Rectal smooth muscle tissue (tissue), 1 donor: ENCODE data around the gene SLC12A2.

Source experiments
- H3K27ac ChIP-seq: one replicate; pipeline ENCODE4 v1.7.0; 2013; ENCODE audit warnings: low read depth, low read length, inconsistent platforms
- H3K27me3 ChIP-seq: one replicate; pipeline ENCODE4 v1.7.0; 2013; ENCODE audit warnings: low read length; ENCODE audit not compliant: control insufficient read depth, insufficient read depth
- H3K36me3 ChIP-seq: one replicate; pipeline ENCODE4 v1.7.0; 2013; ENCODE audit warnings: low read length; ENCODE audit not compliant: control insufficient read depth, insufficient read depth
- H3K4me1 ChIP-seq: one replicate; pipeline ENCODE4 v1.7.0; 2013; ENCODE audit warnings: low read length; ENCODE audit not compliant: control insufficient read depth, insufficient read depth
- H3K4me3 ChIP-seq: one replicate; pipeline ENCODE4 v1.7.0; 2013; ENCODE audit warnings: low read length
- H3K9ac ChIP-seq: one replicate; pipeline ENCODE4 v1.7.0; 2013; ENCODE audit warnings: low read length

The SLC12A2 gene

GRCh38 chr5:128216860-128217531 lies 133.4 kb downstream of the SLC12A2 start:
- Histone ChIP-seq H3K9ac (no peak overlapping the region), H3K27me3 (no peaks in the 10 kb centered on the region), H3K4me1 (no peaks in the 10 kb centered on the region), H3K36me3 (no peaks in the 10 kb centered on the region), H3K27ac (no peak overlapping the region), H3K4me3 (no peak overlapping the region)

GRCh38 chr5:128220841-128221240 lies 137.3 kb downstream of the SLC12A2 start:
- H3K27me3 ChIP-seq, result no peaks in the 10 kb centered on the region
- H3K27ac ChIP-seq, result no peak overlapping the region
- H3K4me1 ChIP-seq, result no peaks in the 10 kb centered on the region
- no peak overlapping the region for H3K4me3 ChIP-seq
- H3K9ac ChIP-seq, result no peak overlapping the region
- no peaks in the 10 kb centered on the region for H3K36me3 ChIP-seq

- Histone ChIP-seq H3K4me1 (no peaks in the 10 kb centered on the region), H3K4me3 (no peak overlapping the region), H3K27ac (no peak overlapping the region), H3K27me3 (no peaks in the 10 kb centered on the region), H3K36me3 (no peaks in the 10 kb centered on the region), H3K9ac (no peak overlapping the region)
Observed at GRCh38 chr5:128224336-128224735, 140.8 kb downstream of the SLC12A2 start.

GRCh38 chr5:128225245-128226030 lies 141.9 kb downstream of the SLC12A2 start:
- Histone ChIP-seq H3K9ac (no peak overlapping the region), H3K4me1 (no peaks in the 10 kb centered on the region), H3K4me3 (no peak overlapping the region), H3K27ac (no peak overlapping the region), H3K27me3 (no peaks in the 10 kb centered on the region), H3K36me3 (no peaks in the 10 kb centered on the region)

DNA sequence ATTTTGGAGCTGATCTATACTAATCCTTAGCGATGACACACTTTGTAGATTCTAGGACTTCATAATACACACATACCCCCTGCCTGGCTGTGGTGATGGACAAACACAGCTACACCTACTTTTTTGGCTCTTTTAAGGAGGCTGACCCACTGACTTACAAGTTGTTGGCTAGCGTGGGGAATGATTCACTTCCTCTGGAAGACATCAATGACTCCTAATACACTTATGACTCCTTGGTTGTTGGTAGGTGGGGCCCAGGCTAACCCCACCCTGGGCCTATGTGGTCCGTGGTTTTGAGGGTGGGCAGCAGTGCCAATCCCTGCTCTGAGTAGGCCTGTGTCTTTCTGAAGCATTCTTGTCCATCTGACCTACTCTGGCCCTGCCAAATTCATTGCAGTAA lies 144.4 kb downstream of the SLC12A2 start:
- Histone ChIP-seq H3K27ac (no peak overlapping the region), H3K9ac (no peak overlapping the region), H3K4me3 (no peak overlapping the region), H3K27me3 (no peaks in the 10 kb centered on the region), H3K4me1 (no peaks in the 10 kb centered on the region), H3K36me3 (no peaks in the 10 kb centered on the region)

- no peak overlapping the region for H3K4me3 ChIP-seq
- H3K36me3 ChIP-seq, result no peaks in the 10 kb centered on the region
- no peaks in the 10 kb centered on the region for H3K27me3 ChIP-seq
- H3K4me1 ChIP-seq, result no peaks in the 10 kb centered on the region
- no peak overlapping the region for H3K27ac ChIP-seq
- no peak overlapping the region for H3K9ac ChIP-seq
Observed at GRCh38 chr5:128228521-128228920, 145.0 kb downstream of the SLC12A2 start.

- no peak overlapping the region for H3K4me3 ChIP-seq
- no peaks in the 10 kb centered on the region for H3K4me1 ChIP-seq
- H3K27me3 ChIP-seq, result no peaks in the 10 kb centered on the region
- no peak overlapping the region for H3K27ac ChIP-seq
- no peaks in the 10 kb centered on the region for H3K36me3 ChIP-seq
- H3K9ac ChIP-seq, result no peak overlapping the region
Observed at GRCh38 chr5:128234928-128235641, 151.5 kb downstream of the SLC12A2 start.

GRCh38 chr5:128236334-128236733 lies 152.8 kb downstream of the SLC12A2 start:
- no peak overlapping the region for H3K4me3 ChIP-seq
- H3K36me3 ChIP-seq, result no peaks in the 10 kb centered on the region
- H3K27ac ChIP-seq, result no peak overlapping the region
- H3K27me3 ChIP-seq, result no peaks in the 10 kb centered on the region
- H3K4me1 ChIP-seq, result no peaks in the 10 kb centered on the region
- no peak overlapping the region for H3K9ac ChIP-seq

DNA sequence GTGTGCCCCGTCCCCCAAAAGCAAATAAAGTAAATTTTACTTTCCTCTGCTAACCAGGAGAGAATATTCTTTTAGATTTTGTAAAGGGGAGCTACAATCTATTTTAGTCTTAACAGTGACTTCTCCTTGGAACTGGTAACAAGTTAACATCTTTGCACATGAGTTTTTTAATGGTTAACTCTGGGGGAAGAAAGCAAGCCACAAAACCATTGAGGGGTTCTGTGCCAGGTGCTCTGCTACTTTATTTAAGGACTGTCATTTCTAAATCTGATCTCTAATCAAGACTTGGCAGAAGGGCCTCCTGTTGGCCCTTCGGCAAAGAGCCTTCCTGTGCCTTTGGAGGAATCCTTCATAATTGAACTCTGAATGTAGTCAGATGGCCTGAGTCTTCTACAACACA lies 153.4 kb downstream of the SLC12A2 start:
- Histone ChIP-seq H3K9ac (no peak overlapping the region), H3K36me3 (no peaks in the 10 kb centered on the region), H3K4me1 (no peaks in the 10 kb centered on the region), H3K4me3 (no peak overlapping the region), H3K27ac (no peak overlapping the region), H3K27me3 (no peaks in the 10 kb centered on the region)

DNA sequence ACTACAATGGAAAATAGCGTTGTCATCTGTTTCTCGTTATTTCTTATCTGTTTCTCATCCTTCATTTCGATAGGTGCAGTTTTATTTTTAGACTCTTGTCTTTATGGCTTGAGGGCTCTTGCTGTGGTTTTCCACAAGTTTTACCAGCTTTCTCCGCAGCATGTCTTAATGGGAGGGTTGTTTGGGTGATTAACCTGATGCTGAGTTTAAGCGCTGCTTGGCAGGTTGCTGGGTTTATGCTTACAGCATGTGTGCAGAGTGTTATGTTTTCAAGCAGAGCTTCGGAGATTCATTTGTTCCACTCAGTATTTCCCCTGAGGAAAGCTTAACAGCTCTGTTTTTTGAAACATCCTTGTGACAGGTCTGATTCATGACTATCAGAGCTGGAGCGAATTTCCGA lies 154.0 kb downstream of the SLC12A2 start:
- no peaks in the 10 kb centered on the region for H3K4me1 ChIP-seq
- H3K36me3 ChIP-seq, result no peaks in the 10 kb centered on the region
- no peak overlapping the region for H3K4me3 ChIP-seq
- no peak overlapping the region for H3K27ac ChIP-seq
- H3K27me3 ChIP-seq, result no peaks in the 10 kb centered on the region
- H3K9ac ChIP-seq, result no peak overlapping the region
